ENCODE data around the gene N4BP2L1. TPM values are rescaled to one million over a fixed set of nuclear protein-coding genes. Genes with fewer than 3 reads are reported as not detected.

N4BP2L1 gene
- total RNA-seq, 1 experiment from 2014 or later: 1.1 TPM

DNA sequence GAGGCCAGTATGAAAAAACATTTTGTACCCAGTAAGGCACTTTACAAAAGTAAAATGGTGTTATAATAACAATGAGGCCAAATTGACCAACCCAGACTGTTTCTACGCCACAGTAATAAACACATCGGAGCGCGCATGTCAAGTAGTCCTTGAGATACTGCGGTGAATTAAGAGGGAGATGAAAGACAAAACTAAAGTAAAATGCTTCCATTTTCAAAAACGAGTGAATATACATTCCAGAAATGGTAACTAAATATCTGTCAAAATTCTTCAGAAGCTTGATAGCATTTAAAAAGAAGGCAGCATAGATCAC lies 19.0 kb downstream of the N4BP2L1 start:
- Histone ChIP-seq H3K4me2 (ENCODE audit: low read length) (no peak overlapping the region), H3K4me1 (ENCODE audit: control insufficient read depth in 1 of 2, insufficient read depth in 2 of 2, low read length in 2 of 2) (no peaks in the 10 kb centered on the region), H4K20me1 (ENCODE audit: insufficient read depth) (no peaks in the 10 kb centered on the region), H3K27me3 (ENCODE audit: insufficient read depth, low read length) (no peaks in the 10 kb centered on the region), H3K36me3 (ENCODE audit: control insufficient read depth in 1 of 2, insufficient read depth in 2 of 2, low read length in 2 of 2) (no peaks in the 10 kb centered on the region), H3K4me3 (replicated peaks in 1 of 2; ENCODE audit: low read depth in 1 of 2, low read length in 2 of 2) (no peak overlapping the region), H3K27ac (ENCODE audit: low read depth, low read length) (no peak overlapping the region), H2AFZ (ENCODE audit: low read depth, low read length, poor library complexity, severe bottlenecking) (no peak overlapping the region), H3K9ac (ENCODE audit: low read length) (no peak overlapping the region), H3K9me2 (ENCODE audit: insufficient read depth) (no peaks in the 10 kb centered on the region), H3K79me2 (ENCODE audit: insufficient read depth, low read length) (no peaks in the 10 kb centered on the region), H3K9me3 (ENCODE audit: control insufficient read depth in 1 of 2, insufficient read depth in 1 of 2, low read depth in 1 of 2, low read length in 2 of 2) (no peaks in the 10 kb centered on the region)
- TF ChIP-seq, protein P1, sequence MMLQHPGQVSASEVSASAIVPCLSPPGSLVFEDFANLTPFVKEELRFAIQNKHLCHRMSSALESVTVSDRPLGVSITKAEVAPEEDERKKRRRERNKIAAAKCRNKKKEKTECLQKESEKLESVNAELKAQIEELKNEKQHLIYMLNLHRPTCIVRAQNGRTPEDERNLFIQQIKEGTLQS (IDR thresholded peaks at IDR 0.05): no peak
- RAD21 ChIA-PET (ENCODE audit: low non-redundant PET in 1 of 2, low total read pairs in 2 of 2, uncharacterized antibody in 2 of 2, unreplicated experiment in 2 of 2): no interaction called here
- CTCF ChIA-PET: no interaction called here
- POLR2A ChIA-PET: no interaction called here
- intact Hi-C loops (cut with micrococcal nuclease): no loop called here
- DNase-seq (ENCODE audit: low read depth, low spot score) (no peak), ATAC-seq (no peak)
- no TSS peak for BruUV-seq (replicated peaks)

DNA sequence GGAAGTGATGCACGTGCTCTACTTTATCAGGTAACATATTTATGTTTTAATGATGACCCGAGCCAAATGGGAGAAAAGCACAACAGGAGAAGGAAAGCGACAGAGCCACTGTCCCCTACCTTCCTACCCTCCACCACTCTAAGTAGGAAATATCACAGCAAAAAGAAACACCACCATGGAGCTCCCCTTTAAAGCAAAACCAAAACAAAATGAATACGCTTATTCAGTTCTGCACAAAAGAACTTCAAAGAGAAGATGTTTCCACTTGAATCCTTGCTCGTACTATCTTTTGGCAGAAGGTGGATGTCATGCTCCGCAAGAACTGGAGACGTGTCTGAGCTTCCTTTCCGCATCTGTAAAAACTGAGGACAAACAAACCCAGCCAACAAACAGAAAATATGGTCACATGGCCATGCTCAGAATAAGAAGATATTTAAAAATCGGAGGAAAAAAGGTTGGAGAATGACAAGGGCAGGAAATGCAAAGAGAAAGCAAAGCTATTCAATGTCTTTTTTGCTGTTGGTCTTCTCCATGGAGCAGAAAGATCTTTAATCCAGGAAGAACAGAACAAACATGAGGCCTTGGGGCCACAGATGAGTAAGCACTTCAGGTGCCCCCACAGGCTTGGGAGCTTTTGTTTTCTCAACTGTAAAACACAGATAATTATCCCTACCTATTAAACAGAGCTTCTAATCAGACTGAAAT lies 19.5 kb downstream of the N4BP2L1 start:
- intact Hi-C loops (cut with micrococcal nuclease): no loop called here
- RAD21 ChIA-PET (ENCODE audit: low non-redundant PET in 1 of 2, low total read pairs in 2 of 2, uncharacterized antibody in 2 of 2, unreplicated experiment in 2 of 2): no interaction called here
- H3K27ac ChIP-seq (ENCODE audit: low read depth, low read length): no peak overlapping the region
- TF ChIP-seq, protein P2, sequence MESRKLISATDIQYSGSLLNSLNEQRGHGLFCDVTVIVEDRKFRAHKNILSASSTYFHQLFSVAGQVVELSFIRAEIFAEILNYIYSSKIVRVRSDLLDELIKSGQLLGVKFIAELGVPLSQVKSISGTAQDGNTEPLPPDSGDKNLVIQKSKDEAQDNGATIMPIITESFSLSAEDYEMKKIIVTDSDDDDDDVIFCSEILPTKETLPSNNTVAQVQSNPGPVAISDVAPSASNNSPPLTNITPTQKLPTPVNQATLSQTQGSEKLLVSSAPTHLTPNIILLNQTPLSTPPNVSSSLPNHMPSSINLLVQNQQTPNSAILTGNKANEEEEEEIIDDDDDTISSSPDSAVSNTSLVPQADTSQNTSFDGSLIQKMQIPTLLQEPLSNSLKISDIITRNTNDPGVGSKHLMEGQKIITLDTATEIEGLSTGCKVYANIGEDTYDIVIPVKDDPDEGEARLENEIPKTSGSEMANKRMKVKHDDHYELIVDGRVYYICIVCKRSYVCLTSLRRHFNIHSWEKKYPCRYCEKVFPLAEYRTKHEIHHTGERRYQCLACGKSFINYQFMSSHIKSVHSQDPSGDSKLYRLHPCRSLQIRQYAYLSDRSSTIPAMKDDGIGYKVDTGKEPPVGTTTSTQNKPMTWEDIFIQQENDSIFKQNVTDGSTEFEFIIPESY (IDR thresholded peaks at IDR 0.05; ENCODE audit: extremely low read depth, insufficient replicate concordance, low read length): no peak
- no peak for TF ChIP-seq EZH2 (IDR thresholded peaks at IDR 0.05)
- TF ChIP-seq, protein P1 (IDR thresholded peaks at IDR 0.05): no peak
- no peak for TF ChIP-seq CEBPB (IDR thresholded peaks at IDR 0.05; ENCODE audit: low read depth)
- TF ChIP-seq JUND (IDR thresholded peaks at IDR 0.05): no peak
- TF ChIP-seq, protein P3, sequence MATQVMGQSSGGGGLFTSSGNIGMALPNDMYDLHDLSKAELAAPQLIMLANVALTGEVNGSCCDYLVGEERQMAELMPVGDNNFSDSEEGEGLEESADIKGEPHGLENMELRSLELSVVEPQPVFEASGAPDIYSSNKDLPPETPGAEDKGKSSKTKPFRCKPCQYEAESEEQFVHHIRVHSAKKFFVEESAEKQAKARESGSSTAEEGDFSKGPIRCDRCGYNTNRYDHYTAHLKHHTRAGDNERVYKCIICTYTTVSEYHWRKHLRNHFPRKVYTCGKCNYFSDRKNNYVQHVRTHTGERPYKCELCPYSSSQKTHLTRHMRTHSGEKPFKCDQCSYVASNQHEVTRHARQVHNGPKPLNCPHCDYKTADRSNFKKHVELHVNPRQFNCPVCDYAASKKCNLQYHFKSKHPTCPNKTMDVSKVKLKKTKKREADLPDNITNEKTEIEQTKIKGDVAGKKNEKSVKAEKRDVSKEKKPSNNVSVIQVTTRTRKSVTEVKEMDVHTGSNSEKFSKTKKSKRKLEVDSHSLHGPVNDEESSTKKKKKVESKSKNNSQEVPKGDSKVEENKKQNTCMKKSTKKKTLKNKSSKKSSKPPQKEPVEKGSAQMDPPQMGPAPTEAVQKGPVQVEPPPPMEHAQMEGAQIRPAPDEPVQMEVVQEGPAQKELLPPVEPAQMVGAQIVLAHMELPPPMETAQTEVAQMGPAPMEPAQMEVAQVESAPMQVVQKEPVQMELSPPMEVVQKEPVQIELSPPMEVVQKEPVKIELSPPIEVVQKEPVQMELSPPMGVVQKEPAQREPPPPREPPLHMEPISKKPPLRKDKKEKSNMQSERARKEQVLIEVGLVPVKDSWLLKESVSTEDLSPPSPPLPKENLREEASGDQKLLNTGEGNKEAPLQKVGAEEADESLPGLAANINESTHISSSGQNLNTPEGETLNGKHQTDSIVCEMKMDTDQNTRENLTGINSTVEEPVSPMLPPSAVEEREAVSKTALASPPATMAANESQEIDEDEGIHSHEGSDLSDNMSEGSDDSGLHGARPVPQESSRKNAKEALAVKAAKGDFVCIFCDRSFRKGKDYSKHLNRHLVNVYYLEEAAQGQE (IDR thresholded peaks at IDR 0.05; ENCODE audit: low read depth): no peak
- no peak for TF ChIP-seq SRF (IDR thresholded peaks at IDR 0.05; ENCODE audit: low read depth)
- no peak for TF ChIP-seq ZNF274 (IDR thresholded peaks at IDR 0.05; ENCODE audit: low read depth, low read length)
- TF ChIP-seq POLR2A (IDR thresholded peaks at IDR 0.05; ENCODE audit: borderline replicate concordance, extremely low read depth, insufficient read depth, insufficient read length): no peak
- no peak for TF ChIP-seq TCF7L2 (IDR thresholded peaks at IDR 0.05; ENCODE audit: borderline replicate concordance, extremely low read depth, insufficient read depth, insufficient read length)
- TF ChIP-seq, protein P4, sequence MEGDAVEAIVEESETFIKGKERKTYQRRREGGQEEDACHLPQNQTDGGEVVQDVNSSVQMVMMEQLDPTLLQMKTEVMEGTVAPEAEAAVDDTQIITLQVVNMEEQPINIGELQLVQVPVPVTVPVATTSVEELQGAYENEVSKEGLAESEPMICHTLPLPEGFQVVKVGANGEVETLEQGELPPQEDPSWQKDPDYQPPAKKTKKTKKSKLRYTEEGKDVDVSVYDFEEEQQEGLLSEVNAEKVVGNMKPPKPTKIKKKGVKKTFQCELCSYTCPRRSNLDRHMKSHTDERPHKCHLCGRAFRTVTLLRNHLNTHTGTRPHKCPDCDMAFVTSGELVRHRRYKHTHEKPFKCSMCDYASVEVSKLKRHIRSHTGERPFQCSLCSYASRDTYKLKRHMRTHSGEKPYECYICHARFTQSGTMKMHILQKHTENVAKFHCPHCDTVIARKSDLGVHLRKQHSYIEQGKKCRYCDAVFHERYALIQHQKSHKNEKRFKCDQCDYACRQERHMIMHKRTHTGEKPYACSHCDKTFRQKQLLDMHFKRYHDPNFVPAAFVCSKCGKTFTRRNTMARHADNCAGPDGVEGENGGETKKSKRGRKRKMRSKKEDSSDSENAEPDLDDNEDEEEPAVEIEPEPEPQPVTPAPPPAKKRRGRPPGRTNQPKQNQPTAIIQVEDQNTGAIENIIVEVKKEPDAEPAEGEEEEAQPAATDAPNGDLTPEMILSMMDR (IDR thresholded peaks at IDR 0.05 in 2 of 3, conservative IDR thresholded peaks at IDR 0.05 in 1 of 3; ENCODE audit: borderline replicate concordance in 1 of 3, insufficient read depth in 1 of 3, low read depth in 2 of 3, low read length in 2 of 3): no peak

More for the DNA sequence above, 19.5 kb downstream of the N4BP2L1 start:
- no peaks in the 10 kb centered on the region for H3K9me3 ChIP-seq (ENCODE audit: control insufficient read depth in 1 of 2, insufficient read depth in 1 of 2, low read depth in 1 of 2, low read length in 2 of 2)
- H2AFZ ChIP-seq (ENCODE audit: low read depth, low read length, poor library complexity, severe bottlenecking): no peak overlapping the region
- no peak overlapping the region for H3K4me3 ChIP-seq (replicated peaks in 1 of 2; ENCODE audit: low read depth in 1 of 2, low read length in 2 of 2)
- CTCF ChIA-PET: no interaction called here
- no peaks in the 10 kb centered on the region for H4K20me1 ChIP-seq (ENCODE audit: insufficient read depth)
- H3K27me3 ChIP-seq (ENCODE audit: insufficient read depth, low read length): no peaks in the 10 kb centered on the region
- POLR2A ChIA-PET: no interaction called here
- ATAC-seq: no peak
- no peaks in the 10 kb centered on the region for H3K4me1 ChIP-seq (ENCODE audit: control insufficient read depth in 1 of 2, insufficient read depth in 2 of 2, low read length in 2 of 2)
- DNase-seq (ENCODE audit: low read depth, low spot score): no peak
- H3K9me2 ChIP-seq (ENCODE audit: insufficient read depth): no peaks in the 10 kb centered on the region
- no peaks in the 10 kb centered on the region for H3K79me2 ChIP-seq (ENCODE audit: insufficient read depth, low read length)
- no peaks in the 10 kb centered on the region for H3K36me3 ChIP-seq (ENCODE audit: control insufficient read depth in 1 of 2, insufficient read depth in 2 of 2, low read length in 2 of 2)
- no peak overlapping the region for H3K4me2 ChIP-seq (ENCODE audit: low read length)
- no peak overlapping the region for H3K9ac ChIP-seq (ENCODE audit: low read length)
- BruUV-seq (replicated peaks): no TSS peak

Measured in HCT116 (cell line).